CD4-positive, alpha-beta T cell treated with Interleukin-17A for 1 hour (primary cell): Measurements from ENCODE around the gene NTM.
A peak's percentile ranks its signal among the peaks of the same experiment; 100 is the strongest.
"Not testable (repeated sequence)": the region's sequence is repeated elsewhere in the genome, so short reads cannot be mapped to it uniquely, and the experiment has no call there.

Source experiments
- DNase-seq: peaks from one replicate; pipeline ENCODE4 v3.0.0-alpha.2; 2020

NTM gene

DNA sequence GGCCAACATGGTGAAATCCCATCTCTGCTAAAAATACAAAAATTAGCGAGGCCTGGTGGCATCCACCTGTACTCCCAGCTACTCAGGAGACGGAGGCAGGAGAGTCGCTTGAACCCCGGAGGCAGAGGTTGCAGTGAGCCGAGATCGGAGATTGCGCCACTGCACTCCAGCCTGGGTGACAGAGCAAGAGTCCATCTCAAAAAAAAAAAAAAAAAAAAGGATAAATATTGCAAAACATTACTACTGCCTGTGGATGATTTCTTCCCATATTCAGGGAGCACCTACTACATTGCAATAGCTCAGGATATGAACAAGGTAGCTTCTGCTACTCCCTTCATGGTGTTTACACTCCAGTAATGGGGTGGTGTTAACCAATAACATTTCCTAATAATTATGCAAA, 980.6 kb downstream of the NTM start:
- DNase-seq, result no peak

GRCh38 chr11:132352497-132352896, 982.1 kb downstream of the NTM start:
- DNase-seq, result no peak

GRCh38 chr11:132353255-132353654, 982.8 kb downstream of the NTM start:
- DNase-seq, result no peak

GRCh38 chr11:132357811-132358572, 987.6 kb downstream of the NTM start:
- DNase-seq, result peak; percentile 21

GRCh38 chr11:132358573-132358953, 988.1 kb downstream of the NTM start:
- no peak for DNase-seq

DNA sequence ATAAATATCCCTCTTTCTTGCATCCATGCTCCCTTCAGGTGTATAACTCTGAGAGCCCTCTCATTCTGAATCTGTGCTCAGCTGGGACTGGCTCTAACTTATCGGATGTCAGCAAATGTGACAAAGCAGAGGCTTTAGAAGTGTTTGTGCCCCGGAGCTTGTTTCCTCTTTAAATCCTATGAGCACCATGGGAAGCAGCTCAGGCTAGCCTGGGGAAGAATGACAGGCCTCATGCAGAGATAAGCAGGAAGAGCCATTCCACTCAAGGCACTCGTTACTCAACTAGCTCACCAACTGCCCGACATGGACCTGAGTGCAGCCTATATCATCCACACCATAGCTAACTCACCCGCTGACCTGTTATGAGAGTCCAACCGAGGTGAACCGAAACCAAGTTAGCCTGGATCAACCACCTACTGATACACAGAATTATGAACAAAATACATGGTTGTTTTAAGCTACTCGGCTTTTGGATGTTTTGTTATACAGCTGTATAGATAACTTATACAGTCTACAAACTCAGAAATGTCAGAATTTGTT, 990.7 kb downstream of the NTM start:
- DNase-seq, result no peak

DNA sequence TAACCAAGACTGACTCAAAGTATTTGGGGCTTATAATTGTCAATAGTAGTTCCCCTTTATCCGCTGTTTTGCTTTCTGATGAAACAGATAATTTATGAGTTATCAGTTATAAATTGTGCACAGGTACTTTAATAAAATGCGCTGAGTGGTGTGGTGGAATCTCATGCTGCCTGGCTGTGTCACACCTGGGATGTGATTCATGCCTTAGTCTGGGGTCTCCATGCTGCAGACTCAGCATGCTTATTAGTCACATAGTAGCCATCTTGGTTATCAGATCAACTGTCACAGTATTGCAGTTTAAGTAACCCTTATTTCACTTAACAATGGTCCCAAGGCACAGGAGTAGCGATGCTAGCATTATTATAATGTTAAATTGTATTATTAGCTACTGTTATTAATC, 995.2 kb downstream of the NTM start:
- DNase-seq, result no peak

DNA sequence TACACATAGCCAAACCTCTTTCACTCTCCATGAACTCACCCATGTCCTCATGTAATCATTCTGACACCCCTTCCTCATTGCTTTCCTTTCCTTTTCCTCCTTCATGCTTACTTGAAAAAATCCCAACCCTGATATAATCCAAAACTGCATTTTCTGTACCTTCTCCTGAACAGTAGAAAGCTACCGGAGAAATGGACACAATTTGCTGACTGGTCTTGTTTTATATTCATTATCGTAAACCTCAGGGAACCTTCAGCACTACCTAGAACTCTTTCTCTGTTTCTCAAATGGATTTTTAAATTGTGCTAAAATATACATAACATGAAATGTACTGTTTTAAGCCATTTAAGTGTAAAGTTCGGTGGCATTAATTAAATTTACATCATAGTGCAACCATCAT, 996.9 kb downstream of the NTM start:
- DNase-seq, result no peak

- DNase-seq, result not testable (repeated sequence)
Observed at GRCh38 chr11:132370114-132370513, 999.7 kb downstream of the NTM start.

DNA sequence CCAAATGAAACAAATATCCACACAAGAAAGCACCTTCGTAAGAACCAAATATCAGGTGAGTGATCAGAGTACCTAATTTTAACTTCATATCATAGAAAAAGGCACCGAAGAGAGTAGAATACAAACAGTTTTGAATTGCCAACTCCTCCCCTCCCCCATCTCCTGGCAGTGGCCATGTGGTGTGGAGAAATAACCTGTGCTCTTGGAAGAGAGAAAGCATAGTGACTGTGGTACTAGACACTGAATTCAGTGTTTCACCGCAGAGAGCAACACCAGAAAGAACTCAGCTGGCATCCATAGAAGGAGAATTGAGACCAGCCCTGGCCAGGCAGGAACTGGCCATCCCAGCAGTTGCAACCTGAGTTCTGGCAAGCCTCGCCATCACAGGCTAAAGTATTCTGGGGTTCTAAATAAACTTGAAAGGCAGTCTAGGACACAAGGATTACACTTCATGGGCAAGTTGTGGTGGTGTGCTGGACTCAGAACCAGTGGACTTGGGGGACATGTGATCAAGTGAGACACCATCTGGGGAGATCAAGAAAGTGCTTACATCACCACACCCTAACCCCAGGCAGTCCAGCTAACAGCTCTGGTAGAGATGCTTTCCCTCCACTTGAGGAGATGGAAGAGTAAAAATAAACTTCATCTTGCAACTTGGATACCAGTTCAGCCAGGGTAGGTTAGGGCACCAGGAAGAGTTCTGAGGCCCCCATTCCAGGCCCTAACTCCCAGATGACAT, 1003.2 kb downstream of the NTM start:
- DNase-seq, result no peak

DNA sequence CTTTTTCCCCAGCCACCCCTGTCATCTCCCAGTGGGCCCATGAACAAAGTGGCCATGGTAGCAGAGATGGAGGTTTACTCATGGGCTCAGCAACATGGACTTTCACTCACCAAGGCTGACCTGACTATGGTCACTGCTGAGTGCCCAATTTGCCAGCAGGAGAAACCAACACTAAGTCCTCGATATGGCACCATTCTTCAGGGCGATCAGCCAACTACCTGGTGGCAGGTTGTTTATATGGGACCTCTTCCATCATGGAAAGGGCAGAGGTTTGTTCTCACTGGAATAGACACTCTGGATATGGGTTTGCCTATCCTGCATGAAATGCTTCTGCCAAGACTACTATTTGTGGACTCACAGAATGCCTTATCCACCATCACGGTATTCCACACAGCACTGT, 1009.1 kb downstream of the NTM start:
- no peak for DNase-seq
